ENCODE results near the gene TTLL6. TPM values are rescaled to one million over a fixed set of nuclear protein-coding genes. Genes with fewer than 3 reads are reported as not detected.

Gene TTLL6
- total and polyA plus RNA-seq, 11 donors: 0.07 to 0.55 (median 0.15) TPM; not detected in 8

GRCh38 chr17:48728232-48729231 is 88.5 kb downstream of the TTLL6 start, which contains the start of gene HOXB13:
Gene HOXB13, minus strand, starts transcription at chr17:48728750. Its CDS starts 157 bp downstream, at chr17:48728593.
- peaks cover 71 to 100% (median 100%) of the 10 kb centered on the region in 9 donors for H3K27me3 ChIP-seq
- WGBS, 4 donors: 3 to 5% (median 4%) methylated on average over 34 to 55 of the region's 55 CpGs
- DNase-seq (no peak), ATAC-seq (no peak)
- intact Hi-C loops (cut with DNase I): loop anchor here in 6 of 10 donors (5.0 to 10.0 kb wide), 4 partner anchors 64 to 276 kb away; no protein-coding TSS in a partner anchor
- peaks cover 0 to 42% (median 14%) of the 10 kb centered on the region in 12 donors for H3K4me1 ChIP-seq
- H3K27ac ChIP-seq: no peak within 1 kb of the TSS
- no peaks in the 10 kb centered on the region for H3K9me3 ChIP-seq
- no peaks in the 10 kb centered on the region for H3K36me3 ChIP-seq
- H3K4me3 ChIP-seq: peak within 1 kb of the TSS in 9 of 12 donors; percentile 13 to 29 (median 18)
- TF ChIP-seq CTCF (IDR thresholded peaks at IDR 0.05): no peak
- TF ChIP-seq POLR2A (IDR thresholded peaks at IDR 0.05): no peak

DNA sequence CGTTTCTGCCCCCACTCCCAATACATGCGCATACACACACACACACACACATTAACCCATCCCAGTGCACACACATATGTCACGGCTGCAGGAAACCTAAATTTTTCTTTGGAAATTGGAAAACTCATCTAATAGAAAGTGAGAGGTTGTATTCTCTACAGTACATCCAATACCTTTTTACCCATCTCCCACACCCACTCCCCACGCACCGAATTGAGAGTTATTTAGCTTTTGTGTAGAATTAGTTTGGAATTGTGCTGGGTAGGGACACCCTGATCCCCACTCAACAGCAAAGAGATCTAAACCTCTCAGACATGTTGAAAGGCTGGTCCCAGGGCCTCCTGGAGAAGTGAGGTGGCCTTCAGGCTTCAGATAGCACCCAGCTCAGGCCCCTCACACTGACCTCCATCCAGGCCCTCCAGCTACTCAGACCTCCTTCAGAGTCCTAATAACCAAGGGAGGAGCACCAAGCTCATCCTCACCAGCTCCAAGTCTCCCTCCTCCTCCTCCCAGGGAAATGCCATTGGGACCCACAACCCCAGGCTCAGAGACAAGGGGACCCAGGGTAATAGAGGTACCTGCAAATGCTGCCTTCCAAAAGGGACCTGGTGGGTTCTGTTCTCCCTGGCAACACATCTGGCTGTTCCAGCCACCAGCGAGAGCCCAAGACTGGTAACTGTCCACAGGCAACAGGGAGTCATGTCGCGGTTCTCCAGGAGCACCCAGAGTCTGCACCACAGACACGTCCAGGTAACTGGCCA is 89.4 kb downstream of the TTLL6 start:
- no peak overlapping the region for H3K27ac ChIP-seq
- H3K4me3 ChIP-seq: peak overlapping the region in 1 of 12 donors; percentile 29
- DNase-seq: no peak
- 27 to 41% (median 30%) methylated on average over 7 to 9 of the region's 9 CpGs for WGBS, 4 donors
- ATAC-seq: no peak
- intact Hi-C loops (cut with DNase I): loop anchor here in 6 of 10 donors (5.0 to 10.0 kb wide), 4 partner anchors 65 to 277 kb away; no protein-coding TSS in a partner anchor
- H3K27me3 ChIP-seq: peaks cover 68 to 100% (median 100%) of the 10 kb centered on the region in 9 donors
- no peaks in the 10 kb centered on the region for H3K36me3 ChIP-seq
- no peaks in the 10 kb centered on the region for H3K9me3 ChIP-seq
- peaks cover 0 to 38% (median 15%) of the 10 kb centered on the region in 12 donors for H3K4me1 ChIP-seq
- TF ChIP-seq CTCF (IDR thresholded peaks at IDR 0.05) (no peak), POLR2A (IDR thresholded peaks at IDR 0.05) (no peak)

- no peak overlapping the region for H3K4me3 ChIP-seq
- TF ChIP-seq POLR2A (IDR thresholded peaks at IDR 0.05) (no peak), CTCF (IDR thresholded peaks at IDR 0.05) (no peak)
- intact Hi-C loops (cut with DNase I): loop anchor here in 6 of 10 donors (5.0 to 10.0 kb wide), 4 partner anchors 65 to 278 kb away; no protein-coding TSS in a partner anchor
- no peak for ATAC-seq
- no peaks in the 10 kb centered on the region for H3K36me3 ChIP-seq
- peaks cover 69 to 100% (median 100%) of the 10 kb centered on the region in 9 donors for H3K27me3 ChIP-seq
- WGBS, 4 donors: 7 to 10% (median 9%) methylated on average over 18 to 20 of the region's 20 CpGs
- H3K9me3 ChIP-seq: no peaks in the 10 kb centered on the region
- no peak overlapping the region for H3K27ac ChIP-seq
- DNase-seq: no peak
- H3K4me1 ChIP-seq: peaks cover 0 to 38% (median 15%) of the 10 kb centered on the region in 12 donors
Measured at GRCh38 chr17:48726916-48727286, 90.1 kb downstream of the TTLL6 start.
